H9 (cell line): ENCODE results near the gene TUBA4A. TPM values are rescaled to one million over a fixed set of nuclear protein-coding genes. Genes with fewer than 3 reads are reported as not detected.

Experiments used
- DNase-seq: peaks from one replicate; pipeline ENCODE4 v3.0.0-alpha.2; 2017
- H2AFZ ChIP-seq: one replicate; pipeline ENCODE4 v1.6.1; 2013; ENCODE audit warnings: mild to moderate bottlenecking, low read length, control low read depth, moderate library complexity
- H2AK5ac ChIP-seq: 2 replicates; pipeline ENCODE4 v1.6.1; 2013; ENCODE audit warnings: low read length, control low read depth, mixed read lengths; ENCODE audit not compliant: insufficient read length
- H2BK120ac ChIP-seq: one replicate; pipeline ENCODE4 v1.6.1; 2013; ENCODE audit warnings: low read depth, mild to moderate bottlenecking, low read length, control low read depth, inconsistent platforms; ENCODE audit not compliant: poor library complexity, severe bottlenecking
- H2BK12ac ChIP-seq: 2 replicates; pipeline ENCODE4 v1.6.1; 2013; ENCODE audit warnings: low read length, control low read depth, mixed read lengths, low read depth; ENCODE audit not compliant: insufficient read length
- H2BK15ac ChIP-seq: 2 replicates; pipeline ENCODE4 v1.6.1; 2013; ENCODE audit warnings: low read depth, low read length, control low read depth
- H2BK20ac ChIP-seq: one replicate; pipeline ENCODE4 v1.6.1; 2013; ENCODE audit warnings: low read depth, mild to moderate bottlenecking, low read length, control low read depth, inconsistent platforms; ENCODE audit not compliant: poor library complexity, severe bottlenecking
- H2BK5ac ChIP-seq: 2 replicates; pipeline ENCODE4 v1.6.1; 2013; ENCODE audit warnings: low read length, control low read depth, mixed read lengths; ENCODE audit not compliant: insufficient read length
- H3K14ac ChIP-seq: 2 replicates; pipeline ENCODE4 v1.6.1; 2013; ENCODE audit warnings: low read length, control low read depth; ENCODE audit not compliant: insufficient read depth
- H3K18ac ChIP-seq: 2 replicates; pipeline ENCODE4 v1.6.1; 2013; ENCODE audit warnings: low read depth, mild to moderate bottlenecking, mixed read lengths, low read length, control low read depth; ENCODE audit not compliant: insufficient read length
- H3K23ac ChIP-seq: 2 replicates; pipeline ENCODE4 v1.6.1; 2013; ENCODE audit warnings: low read length, control low read depth, mixed read lengths, low read depth; ENCODE audit not compliant: insufficient read length
- H3K23me2 ChIP-seq: 2 replicates; pipeline ENCODE4 v1.6.1; 2013; ENCODE audit warnings: low read depth, mild to moderate bottlenecking, mixed read lengths, low read length, control low read depth; ENCODE audit not compliant: insufficient read length, poor library complexity, severe bottlenecking
- H3K27ac ChIP-seq: 2 replicates; pipeline ENCODE4 v1.5.1; 2013; ENCODE audit warnings: low read length, control low read depth, mixed read lengths, low read depth; ENCODE audit not compliant: insufficient read length
- H3K27me3 ChIP-seq: 2 replicates; pipeline ENCODE4 v1.6.1; 2013; ENCODE audit warnings: low read length, control low read depth, inconsistent platforms; ENCODE audit not compliant: insufficient read depth
- H3K4ac ChIP-seq: 2 replicates; pipeline ENCODE4 v1.6.1; 2013; ENCODE audit warnings: low read depth, mild to moderate bottlenecking, control low read depth, inconsistent platforms, low read length, moderate library complexity
- H3K4me1 ChIP-seq: 2 replicates; pipeline ENCODE4 v1.6.1; 2013; ENCODE audit warnings: low read length, control low read depth, inconsistent platforms; ENCODE audit not compliant: insufficient read depth
- H3K4me2 ChIP-seq: 2 replicates; pipeline ENCODE4 v1.6.1; 2013; ENCODE audit warnings: low read length, control low read depth, mixed read lengths; ENCODE audit not compliant: insufficient read length, insufficient read depth
- H3K56ac ChIP-seq: 2 replicates; pipeline ENCODE4 v1.6.1; 2013; ENCODE audit warnings: low read depth, mild to moderate bottlenecking, mixed read lengths, low read length, control low read depth; ENCODE audit not compliant: insufficient read length
- H3K79me1 ChIP-seq: 2 replicates; pipeline ENCODE4 v1.6.1; 2013; ENCODE audit warnings: low read depth, mild to moderate bottlenecking, moderate library complexity, low read length, control low read depth, inconsistent platforms; ENCODE audit not compliant: insufficient read depth, poor library complexity, severe bottlenecking
- H3K79me2 ChIP-seq: 2 replicates; pipeline ENCODE4 v1.6.1; 2013; ENCODE audit warnings: low read length, control low read depth, inconsistent platforms; ENCODE audit not compliant: insufficient read depth
- H3K9ac ChIP-seq: 2 replicates; pipeline ENCODE4 v1.6.1; 2013; ENCODE audit warnings: low read length, control low read depth, mixed read lengths; ENCODE audit not compliant: insufficient read length; ENCODE audit errors: extremely low read depth
- H3K9me3 ChIP-seq: one replicate; pipeline ENCODE4 v1.6.1; 2013; ENCODE audit warnings: low read depth, low read length, inconsistent platforms; ENCODE audit not compliant: control insufficient read depth
- H3T11ph ChIP-seq: one replicate; pipeline ENCODE4 v1.6.1; 2013; ENCODE audit warnings: mild to moderate bottlenecking, low read length, control low read depth, inconsistent platforms
- H4K20me1 ChIP-seq: one replicate; pipeline ENCODE4 v1.6.1; 2013; ENCODE audit not compliant: control insufficient read depth, insufficient read length, insufficient read depth
- H4K5ac ChIP-seq: 2 replicates; pipeline ENCODE4 v1.6.1; 2013; ENCODE audit warnings: low read depth, mild to moderate bottlenecking, mixed read lengths, low read length, control low read depth; ENCODE audit not compliant: insufficient read length
- H4K8ac ChIP-seq: replicated peaks from 2 replicates; pipeline ENCODE4 v1.6.1; 2013; ENCODE audit warnings: low read length, control low read depth, mixed read lengths, low read depth; ENCODE audit not compliant: insufficient read length
- H4K91ac ChIP-seq: 2 replicates; pipeline ENCODE4 v1.6.1; 2013; ENCODE audit warnings: low read depth, mild to moderate bottlenecking, moderate library complexity, mixed read lengths, low read length, control low read depth; ENCODE audit not compliant: insufficient read length
- H3K27ac Mint-ChIP-seq, 3 experiments: 2 replicates in 2 of 3; 3 replicates in 1 of 3; pipeline ENCODE4 v1.8.0; 2020 to 2021; ENCODE audit warnings: mixed read lengths in 3 of 3, mild to moderate bottlenecking in 1 of 3, moderate library complexity in 1 of 3
- H3K27me3 Mint-ChIP-seq: 2 replicates; pipeline ENCODE4 v1.8.0; 2021; ENCODE audit warnings: low read depth, mild to moderate bottlenecking, moderate library complexity, mixed read lengths
- H3K36me3 Mint-ChIP-seq, 3 experiments: 2 replicates in 2 of 3; 3 replicates in 1 of 3; pipeline ENCODE4 v1.8.0; 2020 to 2021; ENCODE audit warnings: low read depth in 3 of 3, mixed read lengths in 3 of 3; ENCODE audit not compliant: insufficient read depth in 1 of 3
- H3K4me1 Mint-ChIP-seq, 2 experiments: 2 replicates each; pipeline ENCODE4 v1.8.0; 2020; ENCODE audit warnings: mixed read lengths in 2 of 2
- H3K4me3 Mint-ChIP-seq, 2 experiments: 2 replicates in 1 of 2; 3 replicates in 1 of 2; pipeline ENCODE4 v1.8.0; 2020 to 2021; ENCODE audit warnings: mild to moderate bottlenecking in 2 of 2, mixed read lengths in 2 of 2, moderate library complexity in 1 of 2
- H3K9me3 Mint-ChIP-seq, 2 experiments: 2 replicates in 1 of 2; 3 replicates in 1 of 2; pipeline ENCODE4 v1.8.0; 2020; ENCODE audit warnings: mild to moderate bottlenecking in 2 of 2, mixed read lengths in 2 of 2, moderate library complexity in 1 of 2
- CTCF ChIP-seq: fragments of 200-600 bp; sonication (generic); conservative IDR thresholded peaks from 3 replicates; pipeline ENCODE4 v1.8.0; 2021; ENCODE audit warnings: antibody characterized with exemption, mild to moderate bottlenecking
- WGBS: extraction: QIAGEN DNeasy Blood & Tissue Kit; methylation state at CpG from one replicate; pipeline ENCODE4 v1.1.7; 2013; ENCODE audit warnings: missing lambda C conversion rate, low lambda C conversion rate, mixed read lengths; ENCODE audit not compliant: insufficient read length; ENCODE audit errors: extremely low coverage; 5-methylcytosine and 5-hydroxymethylcytosine counted together
- total RNA-seq: library from RNA; stranded (reverse); gene quantifications from 2 replicates; pipeline ENCODE4 v1.2.1, GENCODE V29; 2021

The TUBA4A gene
- total RNA-seq, 1 experiment from 2014 or later = 25.5 TPM

GRCh38 chr2:219214141-219214540, 39.6 kb downstream of the TUBA4A start:
- Histone ChIP-seq H3K4me1 (no peaks in the 10 kb centered on the region), H3K23me2 (peaks cover 7% of the 10 kb centered on the region), H3K56ac (no peak overlapping the region), H3K9ac (no peak overlapping the region), H3K14ac (no peak overlapping the region), H3K4ac (no peak overlapping the region), H3K79me1 (no peaks in the 10 kb centered on the region), H3K27me3 (no peaks in the 10 kb centered on the region), H3K18ac (no peak overlapping the region), H4K91ac (no peak overlapping the region), H2BK15ac (no peak overlapping the region), H3K9me3 (no peaks in the 10 kb centered on the region), H4K20me1 (no peaks in the 10 kb centered on the region), H3K23ac (no peak overlapping the region), H3T11ph (no peak overlapping the region), H3K4me2 (no peak overlapping the region), H4K8ac (no peak overlapping the region), H2AK5ac (no peak overlapping the region), H2BK120ac (no peak overlapping the region), H2AFZ (no peak overlapping the region), H3K27ac (no peak overlapping the region), H2BK20ac (no peak overlapping the region), H2BK5ac (no peak overlapping the region), H4K5ac (no peak overlapping the region), H3K79me2 (no peaks in the 10 kb centered on the region), H2BK12ac (no peak overlapping the region)
- Mint-ChIP-seq H3K9me3 (no peaks in the 10 kb centered on the region), H3K27ac (no peak overlapping the region), H3K36me3 (peaks cover 13 to 62% (median 55%) of the 10 kb centered on the region in 3 experiments), H3K27me3 (no peaks in the 10 kb centered on the region; the same call in 1 of the 2 replicates), H3K4me1 (peaks cover 13 to 17% of the 10 kb centered on the region in 2 experiments), H3K4me3 (no peak overlapping the region)
- no peak for DNase-seq
- TF ChIP-seq CTCF = no peak
- no CpG with 5 or more reads among the region's 15 CpGs for WGBS
